ENCODE measurements around the gene SLC35E1. TPM values are rescaled to one million over a fixed set of nuclear protein-coding genes. Genes with fewer than 3 reads are reported as not detected.
A peak's percentile ranks its signal among the peaks of the same experiment; 100 is the strongest.

Gene SLC35E1
- total RNA-seq, 1 experiment from 2014 or later: 36.3 TPM

GRCh38 chr19:16581145-16581970, 9.1 kb upstream of the SLC35E1 start:
- POLR2A ChIA-PET (ENCODE audit: low non-redundant PET): no interaction called here
- Histone ChIP-seq H3K36me3 (ENCODE audit: insufficient read depth, low read length, poor library complexity, severe bottlenecking) (peaks cover 11% of the 10 kb centered on the region), H3K9me3 (ENCODE audit: low read depth, low read length, poor library complexity, severe bottlenecking) (no peaks in the 10 kb centered on the region), H3K4me3 (ENCODE audit: low read depth, low read length, poor library complexity, severe bottlenecking) (no peak overlapping the region), H3K27me3 (replicated peaks; ENCODE audit: insufficient read depth, low read depth, low read length, poor library complexity) (no peaks in the 10 kb centered on the region), H3K27ac (ENCODE audit: low read depth, low read length, poor library complexity, severe bottlenecking) (peak overlapping the region; percentile 40), H3K4me1 (ENCODE audit: insufficient read depth, low read length, poor library complexity, severe bottlenecking) (peaks cover 29% of the 10 kb centered on the region)
- TF ChIP-seq CTCF (conservative IDR thresholded peaks at IDR 0.05; ENCODE audit: low read depth, low read length) (no peak), EZH2 (IDR thresholded peaks at IDR 0.05; ENCODE audit: borderline replicate concordance, low read depth, low read length, poor library complexity, severe bottlenecking) (no peak)
- DNase-seq (ENCODE audit: low spot score): no peak
- BruUV-seq (replicated peaks): no TSS peak
- intact Hi-C loops (cut with micrococcal nuclease; ENCODE audit: unreplicated experiment): no loop called here
- CTCF ChIA-PET: no interaction called here

GRCh38 chr19:16579381-16579780, 7.2 kb upstream of the SLC35E1 start:
- ChIA-PET POLR2A (ENCODE audit: low non-redundant PET) (no interaction called here), CTCF (no interaction called here)
- Histone ChIP-seq H3K4me1 (ENCODE audit: insufficient read depth, low read length, poor library complexity, severe bottlenecking) (peaks cover 14% of the 10 kb centered on the region), H3K27me3 (replicated peaks; ENCODE audit: insufficient read depth, low read depth, low read length, poor library complexity) (no peaks in the 10 kb centered on the region), H3K9me3 (ENCODE audit: low read depth, low read length, poor library complexity, severe bottlenecking) (no peaks in the 10 kb centered on the region), H3K27ac (ENCODE audit: low read depth, low read length, poor library complexity, severe bottlenecking) (peak overlapping the region; percentile 37), H3K4me3 (ENCODE audit: low read depth, low read length, poor library complexity, severe bottlenecking) (no peak overlapping the region), H3K36me3 (ENCODE audit: insufficient read depth, low read length, poor library complexity, severe bottlenecking) (peaks cover 31% of the 10 kb centered on the region)
- no peak for DNase-seq (ENCODE audit: low spot score)
- TF ChIP-seq CTCF (conservative IDR thresholded peaks at IDR 0.05; ENCODE audit: low read depth, low read length) (no peak), EZH2 (IDR thresholded peaks at IDR 0.05; ENCODE audit: borderline replicate concordance, low read depth, low read length, poor library complexity, severe bottlenecking) (no peak)
- intact Hi-C loops (cut with micrococcal nuclease; ENCODE audit: unreplicated experiment): no loop called here
- no TSS peak for BruUV-seq (replicated peaks)

- ChIA-PET POLR2A (ENCODE audit: low non-redundant PET) (no interaction called here), CTCF (no interaction called here)
- H3K4me1 ChIP-seq (ENCODE audit: insufficient read depth, low read length, poor library complexity, severe bottlenecking): peaks cover 4% of the 10 kb centered on the region
- intact Hi-C loops (cut with micrococcal nuclease; ENCODE audit: unreplicated experiment): no loop called here
- no peaks in the 10 kb centered on the region for H3K27me3 ChIP-seq (replicated peaks; ENCODE audit: insufficient read depth, low read depth, low read length, poor library complexity)
- TF ChIP-seq CTCF (conservative IDR thresholded peaks at IDR 0.05; ENCODE audit: low read depth, low read length) (no peak), EZH2 (IDR thresholded peaks at IDR 0.05; ENCODE audit: borderline replicate concordance, low read depth, low read length, poor library complexity, severe bottlenecking) (no peak)
- no peak overlapping the region for H3K4me3 ChIP-seq (ENCODE audit: low read depth, low read length, poor library complexity, severe bottlenecking)
- H3K9me3 ChIP-seq (ENCODE audit: low read depth, low read length, poor library complexity, severe bottlenecking): no peaks in the 10 kb centered on the region
- no peak for DNase-seq (ENCODE audit: low spot score)
- no peak overlapping the region for H3K27ac ChIP-seq (ENCODE audit: low read depth, low read length, poor library complexity, severe bottlenecking)
- H3K36me3 ChIP-seq (ENCODE audit: insufficient read depth, low read length, poor library complexity, severe bottlenecking): peaks cover 31% of the 10 kb centered on the region
- BruUV-seq (replicated peaks): no TSS peak
Observed at GRCh38 chr19:16577531-16577985, 5.3 kb upstream of the SLC35E1 start.
